NOMO-1 treated with dmso at 0.1 percent for 144 hours (cell line): ENCODE measurements around the gene MBP.
A peak's percentile ranks its signal among the peaks of the same experiment; 100 is the strongest.

ENCODE experiments used
- DNase-seq: peaks from one replicate; lab custom pipeline; 2025; ENCODE audit not compliant: unreplicated experiment; lab: John Stamatoyannopoulos, UW

The MBP gene

DNA sequence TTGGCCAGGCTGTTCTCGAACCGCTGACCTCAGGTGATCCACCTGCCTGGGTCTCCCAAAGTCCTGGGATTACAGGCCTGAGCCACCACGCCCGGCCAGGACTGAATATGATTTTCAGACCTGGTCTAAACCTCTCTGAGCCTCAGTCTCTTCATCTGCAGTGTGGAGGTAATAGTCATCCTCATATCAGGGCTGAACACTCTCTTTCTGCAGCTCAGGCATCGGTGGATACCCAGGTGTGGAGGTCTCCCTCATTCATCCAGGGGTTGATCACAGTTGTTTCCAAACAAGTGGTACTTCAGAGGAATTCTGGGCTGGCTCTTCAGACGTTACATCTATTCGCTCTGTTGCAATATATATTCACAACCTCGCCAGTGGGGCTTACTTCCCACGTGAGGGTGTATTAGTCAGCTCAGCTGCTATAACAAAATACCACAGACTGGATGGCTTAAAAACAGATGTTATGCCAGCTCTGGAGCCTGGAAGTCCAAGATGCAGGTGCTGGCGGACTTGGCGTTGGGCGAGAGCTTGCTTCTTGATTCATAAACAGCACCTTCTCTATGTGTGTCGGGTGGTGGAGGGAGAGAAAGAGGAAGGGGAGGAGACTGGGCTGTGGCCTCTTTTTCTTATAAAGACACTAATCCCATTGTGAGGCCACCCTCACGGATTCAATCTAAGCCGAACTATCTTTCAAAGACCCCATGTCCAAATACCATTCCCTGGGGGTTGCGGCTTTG lies 2.9 kb upstream of the MBP start:
- DNase-seq = no peak

DNA sequence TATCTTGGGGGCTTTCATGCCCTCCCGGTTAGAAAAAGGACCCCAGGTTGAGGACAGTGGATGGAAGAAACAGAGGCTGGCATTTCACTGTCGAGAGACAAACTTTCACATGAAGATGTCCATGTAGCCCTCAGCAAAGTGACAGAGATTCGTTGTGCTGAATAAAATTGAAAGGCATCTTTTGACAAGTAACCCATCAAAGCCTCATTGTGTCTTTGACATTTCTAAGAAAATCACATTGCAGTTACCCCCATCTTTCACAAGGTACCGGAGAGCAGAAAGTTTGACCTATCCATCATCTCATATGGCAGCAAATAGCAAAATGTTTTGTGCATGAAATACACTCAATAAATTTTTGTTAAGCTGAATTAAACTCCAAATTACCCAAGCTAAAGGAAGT lies 2.0 kb upstream of the MBP start:
- no peak for DNase-seq

GRCh38 chr18:77133835-77134496 lies 1.4 kb upstream of the MBP start:
- DNase-seq = peak; percentile 64

DNA sequence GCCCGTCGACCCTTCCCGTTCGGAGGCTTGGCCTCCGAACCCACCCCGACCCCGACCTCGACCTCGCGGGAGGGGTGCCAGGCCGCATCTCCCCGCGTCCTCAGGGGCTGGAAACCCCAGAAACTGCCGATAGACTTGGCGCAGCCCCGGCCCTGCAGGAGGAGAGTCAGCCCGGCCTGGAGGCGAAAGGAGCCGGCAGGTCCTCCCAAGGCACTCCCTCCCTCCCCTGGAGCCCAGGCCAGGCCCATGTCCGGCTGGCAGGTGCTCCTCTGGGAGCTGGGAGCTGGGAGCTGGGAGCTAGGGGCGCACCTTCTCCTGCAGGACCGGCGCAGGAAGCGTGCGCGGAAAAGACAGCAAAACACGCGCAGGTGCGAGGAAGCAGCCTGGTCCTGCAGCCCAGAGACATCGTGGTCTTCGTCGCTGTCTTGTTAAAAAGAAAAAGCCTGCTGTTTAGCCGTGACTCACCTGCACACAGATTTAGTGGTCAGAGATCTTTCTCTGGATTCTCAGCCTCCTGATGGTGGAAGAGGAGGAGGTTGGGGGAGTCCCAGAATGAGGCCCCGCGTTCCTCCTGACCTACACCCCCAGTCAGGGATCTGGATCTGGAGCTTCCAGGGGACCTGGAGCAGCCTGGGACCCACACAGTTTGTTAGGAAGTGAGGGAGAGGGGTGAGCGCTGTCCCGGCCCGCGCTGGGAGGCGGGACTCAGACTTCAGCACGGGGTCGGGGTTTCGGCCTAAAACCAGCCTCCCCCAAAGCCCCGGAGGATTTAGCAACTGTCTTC lies 660 bp upstream of the MBP start:
- DNase-seq = no peak

- DNase-seq = no peak
Observed at GRCh38 chr18:77131652-77132368, 773 bp downstream of the MBP start.

GRCh38 chr18:77131100-77131651 lies 1.4 kb downstream of the MBP start:
- DNase-seq = no peak

DNA sequence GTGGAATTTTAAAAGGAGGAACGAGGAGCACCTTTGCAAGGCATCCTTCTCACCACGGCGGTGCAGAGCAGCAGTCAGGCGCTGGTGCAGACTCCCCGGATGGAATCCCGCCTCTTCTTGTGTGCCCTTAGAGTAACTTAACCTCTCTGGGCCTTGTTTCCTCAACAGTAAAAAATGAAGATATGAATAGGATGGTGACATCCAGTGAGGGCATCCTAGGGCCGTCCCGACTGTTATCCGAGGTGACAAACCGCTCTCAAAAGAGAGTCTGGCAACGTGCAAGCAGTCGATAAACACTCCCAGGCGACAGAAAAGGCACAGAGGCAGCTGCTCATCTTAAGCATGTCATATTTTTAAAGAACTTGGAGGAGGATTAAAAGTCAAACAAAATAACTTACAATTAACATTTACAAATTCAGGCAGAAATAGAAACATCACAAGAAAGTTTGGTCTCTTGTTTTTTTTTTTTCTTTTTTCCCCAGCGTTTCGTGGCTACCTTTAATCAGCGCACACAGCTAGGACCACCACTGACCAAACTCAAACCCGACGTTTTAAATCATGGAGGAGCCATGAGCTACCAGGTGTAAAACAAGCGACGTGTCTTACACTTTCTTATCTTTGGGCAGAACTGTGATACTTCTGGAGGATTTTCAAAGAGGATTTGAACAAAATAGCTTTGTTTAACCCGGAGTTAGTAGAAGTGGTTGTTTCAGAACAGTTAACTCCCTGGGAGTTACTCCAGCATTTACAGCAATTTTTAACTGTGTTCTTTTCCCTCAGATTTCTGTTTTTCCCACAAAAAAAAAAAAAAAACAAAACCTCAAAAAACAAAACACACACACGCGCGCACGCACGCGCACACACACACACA lies 2.1 kb downstream of the MBP start:
- DNase-seq = no peak

DNA sequence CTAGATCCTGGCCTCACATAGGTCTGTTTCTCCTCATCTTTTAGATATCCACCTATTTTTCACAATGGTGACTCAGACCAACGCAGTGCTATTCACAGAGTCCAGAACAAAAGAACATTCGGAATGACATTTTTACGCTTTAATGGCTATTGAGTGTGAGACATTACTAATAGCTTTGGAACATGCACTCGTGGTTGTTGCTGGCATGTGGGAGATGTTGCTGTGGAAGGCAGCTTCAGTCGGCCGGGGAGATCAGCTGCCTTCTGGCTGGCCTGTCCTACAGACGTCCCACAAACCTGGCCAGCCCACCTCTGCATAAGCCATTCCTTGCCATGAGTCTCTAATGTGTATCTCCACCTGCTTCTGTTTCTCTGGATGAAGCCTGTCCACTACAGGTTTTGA lies 3.4 kb downstream of the MBP start:
- no peak for DNase-seq

DNA sequence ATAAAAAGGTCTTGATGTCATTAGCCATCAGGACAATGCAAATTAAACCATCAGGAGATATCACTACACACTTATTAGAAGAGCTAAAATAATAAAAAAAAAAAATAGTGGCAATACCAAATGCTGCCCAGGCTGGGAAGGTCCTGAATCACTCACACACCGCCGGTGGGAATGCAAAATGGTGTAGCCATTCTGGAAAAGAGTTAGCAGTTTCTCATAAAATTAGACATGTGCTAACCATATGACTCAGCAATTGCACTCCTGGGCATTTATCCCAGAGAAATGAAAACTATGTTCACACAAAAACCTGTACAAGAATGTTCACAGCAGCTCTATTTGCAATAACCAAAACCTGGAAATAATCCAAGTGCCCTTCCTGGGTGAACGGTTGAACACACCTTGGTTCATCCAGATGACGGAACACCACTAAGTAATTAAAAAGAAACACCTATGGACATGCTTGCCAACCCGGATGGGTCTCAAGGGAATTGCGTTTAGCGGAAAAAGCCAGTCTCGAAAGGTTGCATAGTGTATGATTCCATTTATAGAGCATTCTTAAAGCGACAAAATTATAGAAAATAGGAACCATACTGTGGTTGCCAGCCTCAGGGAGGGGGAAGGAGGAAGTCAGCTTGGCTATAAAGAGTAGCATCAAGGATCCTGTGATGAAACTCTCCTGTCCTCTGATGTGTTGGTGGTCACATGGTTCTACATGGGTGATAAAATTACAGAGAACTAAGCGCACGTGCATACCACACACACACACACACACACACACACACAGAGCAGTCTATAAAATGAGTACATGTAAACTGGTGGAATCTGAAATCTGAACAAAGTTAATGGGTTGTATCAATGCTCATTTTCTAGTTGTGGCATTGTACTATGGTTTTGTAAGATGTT lies 4.6 kb downstream of the MBP start:
- DNase-seq = peak; percentile 88

GRCh38 chr18:77124452-77124922 lies 8.1 kb downstream of the MBP start:
- peak; percentile 52 for DNase-seq

- no peak for DNase-seq
Observed at GRCh38 chr18:77123320-77124231, 9.0 kb downstream of the MBP start.

- DNase-seq = no peak
Observed at GRCh38 chr18:77121523-77121922, 11.1 kb downstream of the MBP start.

DNA sequence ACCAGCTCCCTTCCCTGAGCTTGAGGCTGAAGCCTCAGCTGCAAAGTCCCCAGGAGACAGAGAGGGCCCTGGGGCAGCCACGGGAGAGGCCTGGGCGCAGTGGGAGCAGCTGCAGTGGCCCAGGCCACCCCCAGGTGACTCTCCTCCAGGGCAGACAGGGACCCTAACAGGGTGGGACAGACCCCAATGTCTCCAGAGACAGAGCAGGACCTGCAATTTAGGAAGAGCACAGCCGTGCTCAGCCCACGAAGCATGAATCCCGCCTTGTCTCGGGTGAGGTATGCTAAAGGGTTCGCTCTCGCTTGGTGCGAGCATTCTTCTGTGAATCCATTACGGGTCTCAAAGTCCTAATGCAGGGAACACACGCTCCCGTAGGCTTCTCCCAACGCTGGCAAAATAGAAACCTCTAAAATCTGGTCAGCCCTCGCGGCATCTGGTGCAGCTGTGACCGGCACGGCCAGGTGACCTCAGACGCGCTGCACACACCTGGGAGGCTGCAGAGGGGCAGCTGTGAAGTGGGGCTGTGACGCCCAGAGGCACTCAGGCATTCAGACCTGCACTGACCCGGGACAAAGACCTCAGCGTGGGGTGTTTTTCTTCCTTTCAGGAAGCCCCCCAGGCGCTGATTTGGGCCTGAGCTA lies 12.6 kb downstream of the MBP start:
- no peak for DNase-seq

DNA sequence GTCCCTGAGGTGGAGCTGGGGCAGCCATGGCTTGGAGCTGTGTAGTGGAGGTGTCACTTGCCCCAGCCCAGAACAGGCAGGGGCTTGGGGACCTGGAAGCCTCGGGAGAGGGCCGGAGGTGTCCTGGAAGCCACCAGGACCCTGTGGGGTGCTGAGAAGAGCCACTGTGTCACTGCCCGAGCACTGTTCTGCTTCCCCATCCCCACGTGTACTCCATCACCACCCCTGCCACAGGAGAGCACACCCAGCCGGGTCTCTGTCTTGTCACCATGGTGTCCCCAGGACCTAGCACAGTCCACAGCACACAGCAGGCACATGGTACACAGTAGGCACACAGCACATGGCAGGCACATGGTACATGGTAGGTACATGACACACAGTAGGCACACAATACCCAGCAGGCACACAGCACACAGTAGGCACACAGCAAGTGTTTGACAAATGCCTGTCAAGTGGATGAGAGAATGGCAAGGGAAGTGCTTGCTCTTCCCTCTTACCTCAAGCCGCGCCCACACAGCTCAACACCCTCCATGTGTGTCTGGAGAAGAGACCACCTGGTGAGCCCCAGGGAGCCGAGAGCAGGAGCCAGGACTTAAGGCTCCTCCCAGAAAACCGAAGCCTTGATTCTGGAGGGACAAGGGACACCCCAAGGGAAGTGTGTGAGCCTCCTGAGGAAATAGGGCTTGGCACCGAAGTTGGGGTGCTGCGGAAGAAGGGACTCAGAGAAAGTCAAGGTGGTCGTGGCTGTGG lies 13.3 kb downstream of the MBP start:
- no peak for DNase-seq

- DNase-seq = no peak
Observed at GRCh38 chr18:77118256-77119090, 14.1 kb downstream of the MBP start.
